BLaER1 (cell line): Measurements from ENCODE around the gene TFF2.

Experiments
- H3K27ac ChIP-seq: shearing (Covaris generic); formaldehyde crosslinking; 2 replicates; pipeline ENCODE4 v1.8.1; 2022
- H3K27me3 ChIP-seq: shearing (Covaris generic); formaldehyde crosslinking; 2 replicates; pipeline ENCODE4 v1.8.1; 2022
- H3K36me3 ChIP-seq: shearing (Covaris generic); formaldehyde crosslinking; 2 replicates; pipeline ENCODE4 v1.8.1; 2022
- H3K4me1 ChIP-seq: shearing (Covaris generic); formaldehyde crosslinking; 2 replicates; pipeline ENCODE4 v1.8.1; 2022
- H3K4me2 ChIP-seq: shearing (Covaris generic); formaldehyde crosslinking; 2 replicates; pipeline ENCODE4 v1.8.1; 2022
- H3K4me3 ChIP-seq: shearing (Covaris generic); formaldehyde crosslinking; 2 replicates; pipeline ENCODE4 v1.8.1; 2022
- H3K9ac ChIP-seq: shearing (Covaris generic); formaldehyde crosslinking; 2 replicates; pipeline ENCODE4 v1.8.1; 2022
- H3K9me3 ChIP-seq: shearing (Covaris generic); formaldehyde crosslinking; 2 replicates; pipeline ENCODE4 v1.8.1; 2022
- H4K20me1 ChIP-seq: shearing (Covaris generic); formaldehyde crosslinking; 2 replicates; pipeline ENCODE4 v1.8.1; 2022
- Cebpa-rat ChIP-seq: shearing (Covaris generic); IDR thresholded peaks from 2 replicates; pipeline ENCODE4 v1.8.1; 2022

The TFF2 gene

GRCh38 chr21:42350927-42351426 is at the start of gene TFF2:
Gene TFF2 (minus strand): TSS chr21:42350994. CDS start chr21:42350957, 37 bp downstream.
- no peak within 1 kb of the TSS for H3K27ac ChIP-seq
- no peaks in the 10 kb centered on the region for H3K27me3 ChIP-seq
- no peak within 1 kb of the TSS for H3K4me3 ChIP-seq
- no peak for TF ChIP-seq Cebpa-rat
- no peaks in the 10 kb centered on the region for H3K36me3 ChIP-seq
- no peak within 1 kb of the TSS for H3K4me2 ChIP-seq
- no peak within 1 kb of the TSS for H3K9ac ChIP-seq
- H4K20me1 ChIP-seq: no peaks in the 10 kb centered on the region
- peaks cover 14% of the 10 kb centered on the region for H3K4me1 ChIP-seq
- H3K9me3 ChIP-seq: peaks cover 34% of the 10 kb centered on the region

GRCh38 chr21:42400525-42400924 is 49.7 kb upstream of the TFF2 start:
- Histone ChIP-seq H3K4me2 (no peak overlapping the region), H3K4me1 (peaks cover 69% of the 10 kb centered on the region), H3K27ac (no peak overlapping the region), H3K9me3 (peaks cover 15% of the 10 kb centered on the region), H3K27me3 (no peaks in the 10 kb centered on the region), H4K20me1 (no peaks in the 10 kb centered on the region), H3K9ac (no peak overlapping the region), H3K4me3 (no peak overlapping the region), H3K36me3 (no peaks in the 10 kb centered on the region)
- TF ChIP-seq Cebpa-rat: no peak

GRCh38 chr21:42398436-42399028 is 47.7 kb upstream of the TFF2 start:
- Histone ChIP-seq H3K9ac (no peak overlapping the region; the same call in 1 of the 2 replicates), H3K36me3 (no peaks in the 10 kb centered on the region), H3K4me1 (peaks cover 65% of the 10 kb centered on the region), H3K27ac (peak overlapping the region; percentile 69), H3K9me3 (peaks cover 15% of the 10 kb centered on the region), H3K4me2 (peak overlapping the region; percentile 92), H3K4me3 (no peak overlapping the region), H3K27me3 (no peaks in the 10 kb centered on the region), H4K20me1 (no peaks in the 10 kb centered on the region)
- no peak for TF ChIP-seq Cebpa-rat

GRCh38 chr21:42397746-42398394 is 47.1 kb upstream of the TFF2 start:
- peak overlapping the region; percentile 92 for H3K4me2 ChIP-seq
- peak overlapping the region; percentile 40 for H3K4me3 ChIP-seq
- peak overlapping the region; percentile 69 for H3K27ac ChIP-seq
- H3K9ac ChIP-seq: peak overlapping the region; percentile 10; the same call in 1 of the 2 replicates
- H3K4me1 ChIP-seq: peaks cover 68% of the 10 kb centered on the region
- H3K27me3 ChIP-seq: no peaks in the 10 kb centered on the region
- no peaks in the 10 kb centered on the region for H4K20me1 ChIP-seq
- no peak for TF ChIP-seq Cebpa-rat
- no peaks in the 10 kb centered on the region for H3K36me3 ChIP-seq
- peaks cover 15% of the 10 kb centered on the region for H3K9me3 ChIP-seq

GRCh38 chr21:42396799-42397745 is 46.3 kb upstream of the TFF2 start:
- Histone ChIP-seq H3K4me1 (peaks cover 76% of the 10 kb centered on the region), H4K20me1 (no peaks in the 10 kb centered on the region), H3K4me2 (peak overlapping the region; percentile 92), H3K9me3 (peaks cover 10% of the 10 kb centered on the region), H3K27ac (peak overlapping the region; percentile 69), H3K27me3 (no peaks in the 10 kb centered on the region), H3K9ac (peak overlapping the region; percentile 36; the same call in 1 of the 2 replicates), H3K4me3 (peak overlapping the region; percentile 40), H3K36me3 (no peaks in the 10 kb centered on the region)
- TF ChIP-seq Cebpa-rat: no peak

- Histone ChIP-seq H3K36me3 (no peaks in the 10 kb centered on the region), H3K4me3 (peak within 1 kb of the TSS; percentile 40), H3K9ac (peak within 1 kb of the TSS; percentile 36), H3K4me1 (peaks cover 86% of the 10 kb centered on the region), H3K4me2 (peak within 1 kb of the TSS; percentile 92), H3K27me3 (no peaks in the 10 kb centered on the region), H3K27ac (peak within 1 kb of the TSS; percentile 69), H3K9me3 (peaks cover under 1% of the 10 kb centered on the region; the same call in 1 of the 2 replicates), H4K20me1 (no peaks in the 10 kb centered on the region)
- no peak for TF ChIP-seq Cebpa-rat
These were observed 45.3 kb upstream of the TFF2 start, which contains the start of gene TMPRSS3 for GRCh38 chr21:42395905-42396651. Gene TMPRSS3 (minus strand): TSS chr21:42396052. CDS start chr21:42395417, 635 bp downstream.

GRCh38 chr21:42395302-42395701 is 44.5 kb upstream of the TFF2 start:
- Histone ChIP-seq H3K9ac (no peak overlapping the region), H3K4me2 (peak overlapping the region; percentile 92), H3K4me3 (peak overlapping the region; percentile 40), H4K20me1 (no peaks in the 10 kb centered on the region), H3K27ac (peak overlapping the region; percentile 69; the same call in 1 of the 2 replicates), H3K4me1 (peaks cover 93% of the 10 kb centered on the region), H3K27me3 (no peaks in the 10 kb centered on the region), H3K9me3 (no peaks in the 10 kb centered on the region), H3K36me3 (no peaks in the 10 kb centered on the region)
- TF ChIP-seq Cebpa-rat: no peak

GRCh38 chr21:42393443-42393950 is 42.7 kb upstream of the TFF2 start:
- Histone ChIP-seq H3K36me3 (no peaks in the 10 kb centered on the region), H3K9ac (no peak overlapping the region), H3K9me3 (no peaks in the 10 kb centered on the region), H3K27me3 (no peaks in the 10 kb centered on the region), H3K4me1 (peaks cover 97% of the 10 kb centered on the region), H4K20me1 (no peaks in the 10 kb centered on the region), H3K4me3 (no peak overlapping the region), H3K27ac (peak overlapping the region; percentile 53; the same call in 1 of the 2 replicates), H3K4me2 (peak overlapping the region; percentile 81)
- TF ChIP-seq Cebpa-rat: no peak
